DND-41 (cell line): ENCODE measurements around the gene AKT1.

Experiments used
- CTCF ChIP-seq: IDR thresholded peaks from 2 replicates; pipeline ENCODE4 v1.5.1; 2012; ENCODE audit warnings: borderline replicate concordance, low read length, moderate library complexity, mild to moderate bottlenecking; ENCODE audit not compliant: poor library complexity, severe bottlenecking; ENCODE audit errors: extremely low read depth
- EZH2 ChIP-seq: IDR thresholded peaks from 3 replicates; pipeline ENCODE4 v1.6.1; 2012; ENCODE audit warnings: borderline replicate concordance, low read depth, mild to moderate bottlenecking, moderate library complexity, low read length, inconsistent platforms; ENCODE audit not compliant: severe bottlenecking

- no peak for TF ChIP-seq CTCF
- no peak for TF ChIP-seq EZH2
Measured at GRCh38 chr14:104788161-104788818, 7.3 kb downstream of the AKT1 start.
